ENCODE data around the gene GPBAR1.
"Not testable (repeated sequence)": the region's sequence is repeated elsewhere in the genome, so short reads cannot be mapped to it uniquely, and the experiment has no call there.

The GPBAR1 gene

GRCh38 chr2:218311541-218312266 lies 50.9 kb downstream of the GPBAR1 start:
- not testable (repeated sequence) for DNase-seq

- DNase-seq, result no peak
These were observed 51.5 kb downstream of the GPBAR1 start for GRCh38 chr2:218312267-218312756.

- DNase-seq, result no peak
These were observed 52.5 kb downstream of the GPBAR1 start for GRCh38 chr2:218313356-218313755.
